ENCODE results near the gene SLC35F3.

Gene SLC35F3

DNA sequence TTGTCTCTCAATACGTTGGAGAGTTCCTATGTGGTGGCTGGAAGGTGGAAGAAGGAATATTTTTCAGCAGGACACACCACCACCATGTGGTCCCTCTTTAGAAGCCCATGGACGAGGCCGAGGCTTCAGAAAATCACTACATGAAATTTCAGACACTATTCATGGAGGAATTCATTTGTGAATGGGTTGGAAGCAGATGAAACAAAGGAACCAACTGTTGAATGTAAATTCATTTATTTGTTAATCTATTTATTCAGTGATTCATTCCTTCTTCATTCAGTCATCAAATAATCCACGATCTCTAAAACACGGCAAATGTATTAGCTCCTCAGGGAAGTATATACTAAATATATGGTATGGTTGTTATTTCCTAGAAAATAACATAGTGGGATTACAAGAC lies 12.2 kb downstream of the SLC35F3 start:
- H3K4me1 Mint-ChIP-seq = no peaks in the 10 kb centered on the region
- no peaks in the 10 kb centered on the region for H3K36me3 Mint-ChIP-seq (ENCODE audit: low read depth)
- TF ChIP-seq, protein P1, sequence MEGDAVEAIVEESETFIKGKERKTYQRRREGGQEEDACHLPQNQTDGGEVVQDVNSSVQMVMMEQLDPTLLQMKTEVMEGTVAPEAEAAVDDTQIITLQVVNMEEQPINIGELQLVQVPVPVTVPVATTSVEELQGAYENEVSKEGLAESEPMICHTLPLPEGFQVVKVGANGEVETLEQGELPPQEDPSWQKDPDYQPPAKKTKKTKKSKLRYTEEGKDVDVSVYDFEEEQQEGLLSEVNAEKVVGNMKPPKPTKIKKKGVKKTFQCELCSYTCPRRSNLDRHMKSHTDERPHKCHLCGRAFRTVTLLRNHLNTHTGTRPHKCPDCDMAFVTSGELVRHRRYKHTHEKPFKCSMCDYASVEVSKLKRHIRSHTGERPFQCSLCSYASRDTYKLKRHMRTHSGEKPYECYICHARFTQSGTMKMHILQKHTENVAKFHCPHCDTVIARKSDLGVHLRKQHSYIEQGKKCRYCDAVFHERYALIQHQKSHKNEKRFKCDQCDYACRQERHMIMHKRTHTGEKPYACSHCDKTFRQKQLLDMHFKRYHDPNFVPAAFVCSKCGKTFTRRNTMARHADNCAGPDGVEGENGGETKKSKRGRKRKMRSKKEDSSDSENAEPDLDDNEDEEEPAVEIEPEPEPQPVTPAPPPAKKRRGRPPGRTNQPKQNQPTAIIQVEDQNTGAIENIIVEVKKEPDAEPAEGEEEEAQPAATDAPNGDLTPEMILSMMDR (IDR thresholded peaks at IDR 0.05; ENCODE audit: unreplicated experiment in 3 of 3) = no peak
- peaks cover 22% of the 10 kb centered on the region for H3K9me3 Mint-ChIP-seq
- peaks cover 13% of the 10 kb centered on the region for H3K27me3 Mint-ChIP-seq (ENCODE audit: low read depth)
- H3K4me3 Mint-ChIP-seq = no peak overlapping the region
- H3K27ac Mint-ChIP-seq = no peak overlapping the region

DNA sequence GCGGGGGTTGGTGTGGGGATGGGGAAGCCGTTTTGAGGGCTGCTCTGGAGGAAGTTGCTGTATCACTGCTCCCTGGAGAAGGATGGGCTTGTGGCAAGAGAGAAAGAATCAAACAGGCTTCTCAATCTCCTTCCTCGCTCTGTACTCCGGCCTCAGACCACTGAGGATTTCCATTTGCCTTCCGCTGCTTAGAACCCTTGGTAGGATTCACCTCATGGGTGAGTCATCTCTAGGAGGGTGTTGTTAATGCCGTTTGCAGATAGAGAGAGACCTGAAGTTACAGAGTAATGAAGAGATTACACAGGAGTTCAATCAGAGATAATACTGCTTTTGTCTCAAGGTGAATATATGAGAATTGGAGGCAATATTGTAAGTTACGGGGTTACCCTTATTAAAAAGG lies 15.3 kb downstream of the SLC35F3 start:
- TF ChIP-seq, protein P1 (IDR thresholded peaks at IDR 0.05; ENCODE audit: unreplicated experiment in 3 of 3) = no peak
- no peaks in the 10 kb centered on the region for H3K36me3 Mint-ChIP-seq (ENCODE audit: low read depth)
- peaks cover 2% of the 10 kb centered on the region for H3K27me3 Mint-ChIP-seq (ENCODE audit: low read depth)
- no peak overlapping the region for H3K4me3 Mint-ChIP-seq
- H3K9me3 Mint-ChIP-seq = peaks cover 33% of the 10 kb centered on the region
- no peaks in the 10 kb centered on the region for H3K4me1 Mint-ChIP-seq
- H3K27ac Mint-ChIP-seq = no peak overlapping the region

- Mint-ChIP-seq H3K4me1 (no peaks in the 10 kb centered on the region), H3K9me3 (peaks cover 31% of the 10 kb centered on the region), H3K27ac (no peak overlapping the region), H3K4me3 (no peak overlapping the region), H3K36me3 (ENCODE audit: low read depth) (no peaks in the 10 kb centered on the region), H3K27me3 (ENCODE audit: low read depth) (peaks cover 15% of the 10 kb centered on the region)
- TF ChIP-seq, protein P1 (IDR thresholded peaks at IDR 0.05; ENCODE audit: unreplicated experiment in 3 of 3) = no peak
Measured at GRCh38 chr1:233928123-233928522, 23.6 kb downstream of the SLC35F3 start.

- Mint-ChIP-seq H3K4me3 (no peak overlapping the region), H3K9me3 (peaks cover 7% of the 10 kb centered on the region), H3K27me3 (ENCODE audit: low read depth) (peaks cover 25% of the 10 kb centered on the region), H3K4me1 (no peaks in the 10 kb centered on the region), H3K36me3 (ENCODE audit: low read depth) (no peaks in the 10 kb centered on the region), H3K27ac (no peak overlapping the region)
- TF ChIP-seq, protein P1 (IDR thresholded peaks at IDR 0.05; ENCODE audit: unreplicated experiment in 3 of 3) = no peak
Measured at GRCh38 chr1:233933339-233933738, 28.9 kb downstream of the SLC35F3 start.

GRCh38 chr1:233935297-233935868 lies 30.9 kb downstream of the SLC35F3 start:
- Mint-ChIP-seq H3K4me3 (no peak overlapping the region), H3K36me3 (ENCODE audit: low read depth) (no peaks in the 10 kb centered on the region), H3K9me3 (peaks cover 4% of the 10 kb centered on the region), H3K27ac (no peak overlapping the region), H3K4me1 (no peaks in the 10 kb centered on the region), H3K27me3 (ENCODE audit: low read depth) (peaks cover 29% of the 10 kb centered on the region)
- TF ChIP-seq, protein P1 (IDR thresholded peaks at IDR 0.05; ENCODE audit: unreplicated experiment in 3 of 3) = no peak

DNA sequence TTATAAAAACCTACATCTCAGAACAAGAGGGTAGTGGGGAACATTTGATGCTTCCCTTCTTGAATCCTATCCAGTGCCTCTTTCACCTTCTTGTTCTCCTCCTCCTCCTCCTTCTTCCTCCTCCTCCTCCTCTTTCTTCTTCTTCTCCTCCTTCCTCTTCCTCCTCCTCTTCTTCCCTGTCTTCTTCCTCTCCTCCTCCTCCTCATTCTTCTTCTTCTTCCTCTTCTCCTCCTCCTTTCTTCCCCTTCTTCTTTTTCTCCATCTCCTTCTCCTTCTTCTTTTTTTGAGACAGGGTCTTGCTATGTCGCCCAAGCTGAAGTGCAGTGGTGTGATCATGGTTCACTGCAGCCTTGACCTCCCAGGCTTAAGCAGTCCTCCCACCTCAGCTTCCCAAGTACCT lies 31.9 kb downstream of the SLC35F3 start:
- Mint-ChIP-seq H3K36me3 (ENCODE audit: low read depth) (no peaks in the 10 kb centered on the region), H3K4me3 (no peak overlapping the region), H3K27me3 (ENCODE audit: low read depth) (peaks cover 34% of the 10 kb centered on the region), H3K27ac (no peak overlapping the region), H3K4me1 (no peaks in the 10 kb centered on the region), H3K9me3 (peaks cover under 1% of the 10 kb centered on the region)
- TF ChIP-seq, protein P1 (IDR thresholded peaks at IDR 0.05; ENCODE audit: unreplicated experiment in 3 of 3) = no peak

Measured in nephron (organoid).